WERI-Rb-1 (cell line): ENCODE data around the gene TMEM80.
A peak's percentile ranks its signal among the peaks of the same experiment; 100 is the strongest.

Source experiments
- DNase-seq: peaks from one replicate; pipeline ENCODE4 v3.0.0-alpha.2; 2020
- H3K27ac ChIP-seq: fragments of 250-450 bp; sonication (Bioruptor Pico); 2 replicates; pipeline ENCODE4 v1.5.1; 2020; ENCODE audit warnings: mild to moderate bottlenecking, moderate library complexity
- H3K27me3 ChIP-seq: fragments of 250-450 bp; sonication (Bioruptor Pico); 2 replicates; pipeline ENCODE4 v1.5.1; 2021; ENCODE audit warnings: mild to moderate bottlenecking, low read depth, moderate library complexity; ENCODE audit not compliant: insufficient read depth, severe bottlenecking
- H3K36me3 ChIP-seq: fragments of 250-450 bp; sonication (Bioruptor Pico); 2 replicates; pipeline ENCODE4 v1.5.1; 2020; ENCODE audit warnings: mild to moderate bottlenecking, moderate library complexity
- H3K4me3 ChIP-seq: 2 replicates; pipeline ENCODE4 v1.5.1; 2011; ENCODE audit warnings: low read depth, mild to moderate bottlenecking, control low read depth, low read length
- H3K9me3 ChIP-seq: fragments of 250-450 bp; sonication (Bioruptor Pico); 2 replicates; pipeline ENCODE4 v1.5.1; 2021; ENCODE audit warnings: mild to moderate bottlenecking, moderate library complexity; ENCODE audit not compliant: severe bottlenecking
- TF ChIP-seq, protein P1 (sequence below): IDR thresholded peaks from 2 replicates; pipeline ENCODE4 v1.5.1; 2011; ENCODE audit warnings: low read depth, mild to moderate bottlenecking, control low read depth, inconsistent platforms, low read length

Gene TMEM80

DNA sequence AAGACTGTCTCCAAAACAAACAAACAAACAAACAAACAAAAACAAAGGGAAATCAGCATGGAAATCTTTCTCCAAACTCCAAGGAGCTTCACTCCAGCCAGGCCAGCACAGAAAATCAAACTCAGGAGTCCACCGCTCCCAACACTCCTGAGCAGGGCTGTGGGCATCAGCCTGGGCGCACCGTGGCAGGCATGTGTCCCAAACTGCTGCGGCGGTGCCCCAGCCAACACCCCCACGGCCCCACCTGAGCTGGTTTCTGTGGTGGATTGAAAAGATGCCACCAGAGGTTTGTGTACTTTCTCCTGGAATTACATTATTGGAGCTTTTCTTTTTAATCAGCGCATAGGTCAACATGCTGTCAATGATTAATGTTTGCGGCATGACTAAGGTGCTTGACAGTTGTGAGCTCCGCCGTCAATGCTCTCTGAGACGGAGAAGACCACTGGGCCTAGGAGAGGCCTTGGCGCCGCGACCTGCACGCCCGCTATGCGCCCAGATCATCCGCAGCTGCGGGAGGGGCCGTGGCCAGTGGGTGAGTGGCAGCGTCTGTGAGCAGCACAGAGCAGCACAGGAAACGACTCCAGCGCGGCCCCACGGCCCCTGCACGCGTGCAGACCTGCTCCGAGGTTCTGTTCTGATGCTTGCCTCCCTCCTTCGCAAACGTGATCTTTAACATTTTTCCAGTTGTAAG lies 40.4 kb upstream of the TMEM80 start:
- H3K4me3 ChIP-seq = no peak overlapping the region
- H3K27ac ChIP-seq = no peak overlapping the region
- TF ChIP-seq, protein P1, sequence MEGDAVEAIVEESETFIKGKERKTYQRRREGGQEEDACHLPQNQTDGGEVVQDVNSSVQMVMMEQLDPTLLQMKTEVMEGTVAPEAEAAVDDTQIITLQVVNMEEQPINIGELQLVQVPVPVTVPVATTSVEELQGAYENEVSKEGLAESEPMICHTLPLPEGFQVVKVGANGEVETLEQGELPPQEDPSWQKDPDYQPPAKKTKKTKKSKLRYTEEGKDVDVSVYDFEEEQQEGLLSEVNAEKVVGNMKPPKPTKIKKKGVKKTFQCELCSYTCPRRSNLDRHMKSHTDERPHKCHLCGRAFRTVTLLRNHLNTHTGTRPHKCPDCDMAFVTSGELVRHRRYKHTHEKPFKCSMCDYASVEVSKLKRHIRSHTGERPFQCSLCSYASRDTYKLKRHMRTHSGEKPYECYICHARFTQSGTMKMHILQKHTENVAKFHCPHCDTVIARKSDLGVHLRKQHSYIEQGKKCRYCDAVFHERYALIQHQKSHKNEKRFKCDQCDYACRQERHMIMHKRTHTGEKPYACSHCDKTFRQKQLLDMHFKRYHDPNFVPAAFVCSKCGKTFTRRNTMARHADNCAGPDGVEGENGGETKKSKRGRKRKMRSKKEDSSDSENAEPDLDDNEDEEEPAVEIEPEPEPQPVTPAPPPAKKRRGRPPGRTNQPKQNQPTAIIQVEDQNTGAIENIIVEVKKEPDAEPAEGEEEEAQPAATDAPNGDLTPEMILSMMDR = no peak
- peaks cover 63% of the 10 kb centered on the region for H3K36me3 ChIP-seq
- no peak for DNase-seq
- no peaks in the 10 kb centered on the region for H3K27me3 ChIP-seq
- H3K9me3 ChIP-seq = no peaks in the 10 kb centered on the region

DNA sequence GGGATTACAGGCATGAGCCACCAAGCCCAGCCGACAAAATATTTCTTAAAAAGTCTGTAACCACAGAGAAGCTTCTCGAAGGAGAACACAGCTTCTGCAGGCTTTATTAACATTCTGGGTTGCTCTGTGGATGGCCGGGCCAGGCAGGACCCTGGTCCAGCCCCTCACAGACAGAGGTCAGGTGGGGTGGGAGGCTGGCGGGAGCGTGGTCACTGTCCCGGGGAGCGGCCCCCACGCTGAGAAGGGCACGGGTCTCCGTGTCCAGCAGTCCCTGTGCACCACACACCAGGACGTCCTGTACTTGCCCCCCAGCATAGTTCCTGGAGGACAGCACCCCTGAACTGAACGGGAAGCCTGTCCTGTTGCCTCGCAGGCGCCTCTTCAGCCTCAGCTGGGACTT lies 39.2 kb upstream of the TMEM80 start:
- no peak overlapping the region for H3K4me3 ChIP-seq
- TF ChIP-seq, protein P1 = no peak
- DNase-seq = no peak
- peaks cover 61% of the 10 kb centered on the region for H3K36me3 ChIP-seq
- H3K27ac ChIP-seq = no peak overlapping the region
- no peaks in the 10 kb centered on the region for H3K27me3 ChIP-seq
- H3K9me3 ChIP-seq = no peaks in the 10 kb centered on the region

DNA sequence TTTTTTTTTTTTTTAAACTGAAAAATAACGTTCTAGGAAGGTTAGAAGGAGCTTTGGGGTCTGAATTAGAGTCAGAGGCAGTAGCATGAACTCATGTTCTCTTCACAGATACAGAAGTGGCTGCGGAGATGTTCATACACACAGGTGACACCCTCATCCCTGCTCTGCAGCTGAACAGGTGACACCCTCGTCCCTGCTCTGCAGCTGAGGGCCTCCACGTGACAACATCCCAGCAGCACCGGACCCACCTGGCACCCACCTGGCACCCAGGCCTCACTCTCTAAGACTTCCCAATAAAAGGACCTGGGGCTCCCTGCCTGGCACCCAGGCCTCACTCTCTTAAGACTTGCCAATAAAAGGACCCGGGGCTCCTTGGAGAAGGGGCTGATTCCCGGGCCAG lies 38.8 kb upstream of the TMEM80 start:
- peaks cover 57% of the 10 kb centered on the region for H3K36me3 ChIP-seq
- no peaks in the 10 kb centered on the region for H3K27me3 ChIP-seq
- H3K9me3 ChIP-seq = no peaks in the 10 kb centered on the region
- H3K27ac ChIP-seq = no peak overlapping the region
- H3K4me3 ChIP-seq = no peak overlapping the region
- TF ChIP-seq, protein P1 = no peak
- DNase-seq = no peak

DNA sequence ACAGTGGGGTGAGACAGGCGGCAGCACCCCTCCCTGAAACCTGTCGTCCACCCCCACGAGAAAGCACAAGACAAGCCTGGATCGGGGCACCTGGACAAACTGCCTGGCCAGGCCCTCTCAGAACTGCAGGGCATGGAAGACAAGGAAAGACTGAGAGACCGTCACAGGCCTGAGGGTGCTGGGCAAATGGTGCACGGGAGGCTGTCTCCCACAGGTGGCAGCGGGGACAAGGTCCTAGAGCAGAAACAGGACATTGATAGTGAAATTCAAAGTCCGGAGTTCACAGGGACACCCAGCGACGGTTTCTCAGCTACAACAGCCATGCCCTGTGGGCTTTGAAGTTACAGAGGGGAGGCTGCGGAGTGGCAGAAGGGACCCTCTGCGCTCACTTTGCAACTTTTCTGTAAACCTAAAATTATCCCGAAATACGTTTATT lies 37.9 kb upstream of the TMEM80 start:
- no peak overlapping the region for H3K27ac ChIP-seq
- H3K27me3 ChIP-seq = no peaks in the 10 kb centered on the region
- no peak overlapping the region for H3K4me3 ChIP-seq
- TF ChIP-seq, protein P1 = no peak
- no peaks in the 10 kb centered on the region for H3K9me3 ChIP-seq
- DNase-seq = no peak
- H3K36me3 ChIP-seq = peaks cover 55% of the 10 kb centered on the region

DNA sequence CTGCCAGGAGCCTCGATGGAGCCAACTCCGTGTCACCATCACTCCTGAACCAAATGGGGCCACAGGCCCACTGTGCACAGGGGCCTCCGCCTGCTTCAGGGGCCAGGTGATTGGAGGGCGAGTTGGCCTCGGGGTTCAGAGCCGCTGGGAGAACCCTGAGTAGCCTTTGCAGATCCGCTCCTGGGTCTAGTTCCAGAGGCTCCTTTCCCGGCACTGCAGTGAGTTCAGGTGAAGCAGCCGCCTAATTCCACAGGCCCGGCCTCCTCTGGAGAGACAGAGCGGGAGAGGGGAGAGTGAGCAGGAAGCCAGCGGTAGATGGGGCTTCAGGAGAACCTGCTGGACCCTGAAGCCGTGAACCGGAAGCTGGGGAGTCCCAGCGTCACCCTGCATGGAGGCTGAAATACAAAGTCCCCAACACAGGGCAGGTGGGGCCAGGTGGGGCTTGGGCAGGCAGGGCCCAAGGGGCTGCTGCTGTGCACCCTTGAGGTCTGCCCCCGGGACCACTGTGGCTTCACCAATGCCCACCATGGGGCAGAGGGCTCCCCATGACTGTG lies 36.0 kb upstream of the TMEM80 start:
- H3K9me3 ChIP-seq = no peaks in the 10 kb centered on the region
- no peaks in the 10 kb centered on the region for H3K27me3 ChIP-seq
- TF ChIP-seq, protein P1 = no peak
- peaks cover 62% of the 10 kb centered on the region for H3K36me3 ChIP-seq
- H3K4me3 ChIP-seq = no peak overlapping the region
- 0 out of 2 replicates have a peak overlapping the region, but pooled peaks have one; percentile 7 for H3K27ac ChIP-seq
- no peak for DNase-seq

DNA sequence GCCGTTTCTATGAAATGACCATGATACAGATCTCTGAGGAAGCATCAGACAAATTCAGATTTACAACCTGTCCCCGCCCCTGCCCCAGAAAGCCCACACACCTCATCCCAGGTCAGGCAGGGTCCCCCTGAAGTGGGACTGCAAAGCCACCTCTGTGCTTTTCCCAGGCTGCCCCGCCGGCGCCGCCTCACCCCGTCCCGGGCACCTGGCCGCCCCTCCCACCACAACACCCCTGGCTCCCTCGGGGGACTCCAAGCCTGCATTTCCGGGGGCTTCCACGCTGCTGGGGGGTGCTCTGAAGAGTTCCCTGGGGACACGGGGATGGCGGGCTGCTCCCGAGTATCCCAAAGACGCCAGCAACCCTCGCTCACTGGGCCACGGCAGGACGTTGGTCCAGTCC lies 35.3 kb upstream of the TMEM80 start:
- Histone ChIP-seq H3K36me3 (peaks cover 58% of the 10 kb centered on the region), H3K27me3 (no peaks in the 10 kb centered on the region), H3K27ac (no peak overlapping the region), H3K9me3 (no peaks in the 10 kb centered on the region), H3K4me3 (no peak overlapping the region)
- TF ChIP-seq, protein P1 = no peak
- DNase-seq = no peak
